Activated naive CD8-positive, alpha-beta T cell treated with anti-CD3 and anti-CD28 coated beads, Interleukin-2, amount 50 U/mL, for 24 hours (primary cell): ENCODE measurements around the gene ATN1.

Source experiments
- ATAC-seq: fragments of 150-1000 bp; cut with Tn5 transposase; one replicate; pipeline ENCODE4 v1.10.0; 2021
- DNase-seq: peaks from one replicate; pipeline ENCODE4 v3.0.0; 2021
- H3K27ac Mint-ChIP-seq: one replicate; pipeline ENCODE4 v1.8.0; 2021; ENCODE audit warnings: mild to moderate bottlenecking, mixed read lengths
- H3K27me3 Mint-ChIP-seq: one replicate; pipeline ENCODE4 v1.8.0; 2021; ENCODE audit warnings: mixed read lengths
- H3K36me3 Mint-ChIP-seq: one replicate; pipeline ENCODE4 v1.8.0; 2021; ENCODE audit warnings: low read depth, mixed read lengths
- H3K4me1 Mint-ChIP-seq: one replicate; pipeline ENCODE4 v1.8.0; 2021; ENCODE audit warnings: mixed read lengths
- H3K4me3 Mint-ChIP-seq: one replicate; pipeline ENCODE4 v1.8.0; 2021; ENCODE audit warnings: mild to moderate bottlenecking, moderate library complexity, mixed read lengths
- H3K9me3 Mint-ChIP-seq: one replicate; pipeline ENCODE4 v1.8.0; 2021; ENCODE audit warnings: mixed read lengths

The ATN1 gene

DNA sequence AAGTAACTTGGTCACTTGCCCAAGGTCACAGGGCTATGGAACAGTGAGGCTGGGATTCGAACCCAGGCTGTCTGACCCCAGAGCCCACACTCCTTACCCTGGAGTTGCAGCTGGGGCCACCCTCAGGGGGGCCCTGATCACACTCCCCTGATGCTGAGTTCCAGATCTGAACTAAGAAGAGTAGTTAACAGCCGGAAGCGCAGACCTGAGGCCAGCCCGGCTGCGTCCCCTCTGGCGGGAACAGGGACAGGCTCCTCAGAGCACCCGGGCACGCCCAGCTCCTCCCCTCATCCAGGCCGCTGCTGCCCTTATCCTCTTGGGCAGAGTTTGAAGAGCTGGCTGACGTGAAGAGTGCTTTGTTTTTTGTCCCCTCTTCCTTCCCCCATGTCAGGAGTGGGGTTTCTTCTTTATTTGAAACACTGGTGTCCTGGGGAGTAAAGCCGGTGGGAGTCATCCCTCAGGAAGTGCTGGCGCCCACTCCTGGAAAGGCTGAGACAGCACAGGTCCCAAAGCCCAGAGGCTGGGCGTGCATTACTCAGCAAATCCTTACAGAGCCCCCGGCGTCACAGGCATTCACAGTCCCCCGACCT lies 34.0 kb downstream of the ATN1 start:
- no peaks in the 10 kb centered on the region for H3K27me3 Mint-ChIP-seq
- H3K36me3 Mint-ChIP-seq: peaks cover 63% of the 10 kb centered on the region
- peaks cover 89% of the 10 kb centered on the region for H3K4me1 Mint-ChIP-seq
- H3K27ac Mint-ChIP-seq: peak overlapping the region; percentile 99
- ATAC-seq (peak; percentile 37), DNase-seq (peak; percentile 65)
- no peaks in the 10 kb centered on the region for H3K9me3 Mint-ChIP-seq
- peak overlapping the region; percentile 93 for H3K4me3 Mint-ChIP-seq

- peak overlapping the region; percentile 99 for H3K27ac Mint-ChIP-seq
- peaks cover 61% of the 10 kb centered on the region for H3K36me3 Mint-ChIP-seq
- H3K4me1 Mint-ChIP-seq: peaks cover 88% of the 10 kb centered on the region
- DNase-seq (peak; percentile 26), ATAC-seq (no peak)
- H3K9me3 Mint-ChIP-seq: no peaks in the 10 kb centered on the region
- no peaks in the 10 kb centered on the region for H3K27me3 Mint-ChIP-seq
- peak overlapping the region; percentile 93 for H3K4me3 Mint-ChIP-seq
Measured at GRCh38 chr12:6962285-6963015, 34.7 kb downstream of the ATN1 start.

DNA sequence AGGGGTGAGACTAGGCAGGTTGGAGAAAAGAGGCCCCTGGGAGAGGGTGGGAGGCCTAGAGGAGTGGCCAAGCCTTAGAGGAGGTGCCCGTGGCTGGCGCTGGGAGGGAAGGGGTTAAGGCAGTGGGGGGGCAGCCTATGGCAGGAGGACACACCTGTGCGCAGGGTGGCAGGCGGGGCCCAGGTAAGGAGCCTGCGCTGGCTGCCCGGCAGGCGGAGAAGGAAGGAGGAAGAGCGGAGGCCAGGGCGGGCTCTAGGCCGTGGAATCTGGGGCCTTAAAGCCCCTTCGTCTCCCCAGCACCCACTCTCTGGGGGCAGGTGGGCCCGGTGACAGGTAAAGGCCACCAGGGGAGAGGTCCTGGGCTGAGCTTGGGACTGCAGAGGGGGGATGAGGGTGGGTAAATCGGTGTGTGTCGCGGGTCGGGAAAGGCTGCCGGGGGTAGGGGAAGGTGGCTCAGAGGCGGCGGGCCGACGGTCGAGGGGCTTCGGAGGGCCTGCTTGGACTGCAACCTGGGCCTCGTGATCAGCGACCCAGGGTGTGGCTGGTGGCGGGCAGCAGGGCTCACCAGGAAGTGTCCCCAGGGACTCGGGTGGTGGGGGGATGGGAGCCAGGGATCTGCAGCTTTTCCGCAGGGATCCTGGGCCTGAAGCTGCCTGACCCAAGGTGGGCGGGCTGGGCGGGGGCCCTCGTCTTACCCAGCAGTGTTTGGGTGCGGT lies 35.4 kb downstream of the ATN1 start:
- H3K4me3 Mint-ChIP-seq: no peak overlapping the region
- peak; percentile 20 for DNase-seq
- H3K27me3 Mint-ChIP-seq: no peaks in the 10 kb centered on the region
- H3K4me1 Mint-ChIP-seq: peaks cover 88% of the 10 kb centered on the region
- no peak for ATAC-seq
- peak overlapping the region; percentile 99 for H3K27ac Mint-ChIP-seq
- H3K36me3 Mint-ChIP-seq: peaks cover 61% of the 10 kb centered on the region
- no peaks in the 10 kb centered on the region for H3K9me3 Mint-ChIP-seq

GRCh38 chr12:6963791-6964413 lies 36.1 kb downstream of the ATN1 start:
- Mint-ChIP-seq H3K27ac (peak overlapping the region; percentile 90), H3K4me1 (peaks cover 88% of the 10 kb centered on the region), H3K27me3 (no peaks in the 10 kb centered on the region), H3K36me3 (peaks cover 61% of the 10 kb centered on the region), H3K4me3 (no peak overlapping the region), H3K9me3 (no peaks in the 10 kb centered on the region)
- no peak for ATAC-seq
- DNase-seq: no peak

GRCh38 chr12:6964605-6965025 lies 36.9 kb downstream of the ATN1 start:
- Mint-ChIP-seq H3K9me3 (no peaks in the 10 kb centered on the region), H3K27me3 (no peaks in the 10 kb centered on the region), H3K36me3 (peaks cover 60% of the 10 kb centered on the region), H3K4me1 (peaks cover 87% of the 10 kb centered on the region), H3K27ac (peak overlapping the region; percentile 90), H3K4me3 (no peak overlapping the region)
- no peak for DNase-seq
- ATAC-seq: no peak

- Mint-ChIP-seq H3K4me1 (peaks cover 83% of the 10 kb centered on the region), H3K27ac (peak overlapping the region; percentile 90), H3K27me3 (no peaks in the 10 kb centered on the region), H3K9me3 (no peaks in the 10 kb centered on the region), H3K36me3 (peaks cover 64% of the 10 kb centered on the region), H3K4me3 (peak overlapping the region; percentile 36)
- DNase-seq (peak; percentile 93), ATAC-seq (peak; percentile 37)
Measured at GRCh38 chr12:6965026-6965661, 37.4 kb downstream of the ATN1 start.

DNA sequence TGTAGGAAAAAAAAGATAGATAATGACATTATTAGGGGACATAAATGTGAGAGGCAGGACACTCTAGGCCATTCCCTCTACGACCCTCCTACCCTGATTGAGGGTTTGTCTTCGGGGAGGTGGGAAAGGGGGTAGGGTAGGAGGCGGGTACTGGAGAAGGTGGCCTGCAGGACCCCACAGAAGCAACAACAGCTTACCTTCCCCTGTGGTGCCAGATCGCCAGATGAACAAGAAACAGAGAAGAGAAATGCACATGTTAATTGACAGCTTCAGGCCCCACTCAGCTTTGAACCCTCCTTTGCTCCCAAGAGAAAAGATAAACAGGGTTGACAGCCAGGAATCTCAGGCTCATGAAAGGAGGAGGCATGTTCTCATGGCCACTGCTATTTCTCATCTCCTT lies 38.0 kb downstream of the ATN1 start:
- ATAC-seq (no peak), DNase-seq (no peak)
- H3K4me1 Mint-ChIP-seq: peaks cover 80% of the 10 kb centered on the region
- no peaks in the 10 kb centered on the region for H3K9me3 Mint-ChIP-seq
- peak overlapping the region; percentile 36 for H3K4me3 Mint-ChIP-seq
- peak overlapping the region; percentile 90 for H3K27ac Mint-ChIP-seq
- H3K36me3 Mint-ChIP-seq: peaks cover 59% of the 10 kb centered on the region
- H3K27me3 Mint-ChIP-seq: no peaks in the 10 kb centered on the region

GRCh38 chr12:6966351-6966750 lies 38.6 kb downstream of the ATN1 start:
- DNase-seq (no peak), ATAC-seq (no peak)
- peak overlapping the region; percentile 18 for H3K4me3 Mint-ChIP-seq
- H3K36me3 Mint-ChIP-seq: peaks cover 57% of the 10 kb centered on the region
- H3K9me3 Mint-ChIP-seq: no peaks in the 10 kb centered on the region
- H3K27me3 Mint-ChIP-seq: no peaks in the 10 kb centered on the region
- H3K4me1 Mint-ChIP-seq: peaks cover 76% of the 10 kb centered on the region
- peak overlapping the region; percentile 90 for H3K27ac Mint-ChIP-seq

GRCh38 chr12:6967651-6968100 lies 39.9 kb downstream of the ATN1 start:
- H3K36me3 Mint-ChIP-seq: peaks cover 69% of the 10 kb centered on the region
- peaks cover 75% of the 10 kb centered on the region for H3K4me1 Mint-ChIP-seq
- no peaks in the 10 kb centered on the region for H3K9me3 Mint-ChIP-seq
- H3K27me3 Mint-ChIP-seq: no peaks in the 10 kb centered on the region
- no peak for DNase-seq
- H3K27ac Mint-ChIP-seq: peak overlapping the region; percentile 90
- no peak for ATAC-seq
- peak overlapping the region; percentile 29 for H3K4me3 Mint-ChIP-seq

DNA sequence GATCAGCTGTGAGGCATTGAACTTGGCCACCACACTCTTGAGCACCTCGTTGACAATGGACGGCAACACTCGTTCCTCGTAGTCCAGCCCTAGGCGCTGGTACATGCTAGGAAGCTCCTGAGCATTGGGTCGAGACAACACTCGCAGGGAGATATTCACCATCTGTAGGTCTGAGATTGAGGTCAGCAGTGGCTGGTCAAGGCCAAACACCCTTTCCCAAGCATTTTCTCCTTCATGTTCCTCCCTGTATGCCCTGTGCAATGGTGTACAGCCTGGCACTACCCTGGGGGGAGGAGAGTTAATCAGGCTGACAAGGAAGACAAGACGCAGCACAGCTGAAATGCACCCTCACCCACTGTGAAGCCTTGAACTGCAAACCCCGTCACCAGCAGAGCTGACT lies 40.7 kb downstream of the ATN1 start:
- H3K27ac Mint-ChIP-seq: peak overlapping the region; percentile 99

GRCh38 chr12:6970096-6970527 lies 42.4 kb downstream of the ATN1 start:
- no peak for DNase-seq
- no peaks in the 10 kb centered on the region for H3K9me3 Mint-ChIP-seq
- peaks cover 76% of the 10 kb centered on the region for H3K36me3 Mint-ChIP-seq
- peak overlapping the region; percentile 98 for H3K4me3 Mint-ChIP-seq
- peaks cover 75% of the 10 kb centered on the region for H3K4me1 Mint-ChIP-seq
- peak overlapping the region; percentile 99 for H3K27ac Mint-ChIP-seq
- no peaks in the 10 kb centered on the region for H3K27me3 Mint-ChIP-seq
- no peak for ATAC-seq

More for the DNA sequence above, 40.7 kb downstream of the ATN1 start:
- Mint-ChIP-seq H3K36me3 (peaks cover 75% of the 10 kb centered on the region), H3K9me3 (no peaks in the 10 kb centered on the region), H3K4me3 (peak overlapping the region; percentile 98), H3K4me1 (peaks cover 81% of the 10 kb centered on the region), H3K27me3 (no peaks in the 10 kb centered on the region)
- DNase-seq (no peak), ATAC-seq (no peak)

GRCh38 chr12:6974180-6974579 lies 46.4 kb downstream of the ATN1 start:
- ATAC-seq (no peak), DNase-seq (no peak)
- peaks cover 67% of the 10 kb centered on the region for H3K36me3 Mint-ChIP-seq
- H3K27ac Mint-ChIP-seq: peak overlapping the region; percentile 99
- H3K27me3 Mint-ChIP-seq: no peaks in the 10 kb centered on the region
- H3K9me3 Mint-ChIP-seq: no peaks in the 10 kb centered on the region
- no peak overlapping the region for H3K4me3 Mint-ChIP-seq
- peaks cover 43% of the 10 kb centered on the region for H3K4me1 Mint-ChIP-seq

DNA sequence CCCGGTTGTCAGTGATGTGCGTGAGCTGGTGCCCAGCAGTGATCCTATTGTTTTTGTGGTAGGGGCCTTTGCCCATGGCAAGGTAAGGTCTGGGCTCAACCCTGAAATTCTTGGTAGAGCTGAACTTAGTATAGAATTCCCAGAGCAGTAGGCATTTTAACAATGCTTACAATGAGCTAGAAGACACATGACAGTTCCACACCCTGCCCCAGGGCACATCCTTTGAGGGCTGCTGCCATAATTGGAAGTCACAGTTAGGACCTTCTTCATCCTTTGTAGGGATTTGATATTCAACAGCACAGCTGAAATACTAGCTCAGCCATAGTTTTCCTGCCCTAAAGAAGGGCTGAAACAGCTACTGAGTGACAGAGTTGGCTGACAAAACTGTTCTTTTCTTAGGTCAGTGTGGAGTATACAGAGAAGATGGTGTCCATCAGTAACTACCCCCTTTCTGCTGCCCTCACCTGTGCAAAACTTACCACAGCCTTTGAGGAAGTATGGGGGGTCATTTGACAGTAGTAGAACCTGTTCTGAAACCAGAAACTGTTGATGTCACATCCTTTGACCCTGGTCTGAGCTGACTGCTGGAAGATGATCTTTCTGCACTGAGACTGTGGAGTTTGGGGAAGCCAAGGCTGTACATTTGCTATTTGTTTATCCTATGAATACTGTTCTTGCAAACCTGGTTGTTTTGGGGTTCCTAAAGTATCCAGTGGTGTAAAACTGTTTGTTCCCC lies 47.7 kb downstream of the ATN1 start:
- no peaks in the 10 kb centered on the region for H3K9me3 Mint-ChIP-seq
- H3K27ac Mint-ChIP-seq: peak overlapping the region; percentile 49
- no peak overlapping the region for H3K4me3 Mint-ChIP-seq
- peaks cover 61% of the 10 kb centered on the region for H3K36me3 Mint-ChIP-seq
- peaks cover 39% of the 10 kb centered on the region for H3K4me1 Mint-ChIP-seq
- ATAC-seq (no peak), DNase-seq (no peak)
- no peaks in the 10 kb centered on the region for H3K27me3 Mint-ChIP-seq
